Stomach (tissue), 9 donors: ENCODE measurements around the gene VDAC2. TPM values are rescaled to one million over a fixed set of nuclear protein-coding genes. Genes with fewer than 3 reads are reported as not detected.

ENCODE experiments used
- DNase-seq, 2 donors: peaks; one replicate each; pipeline versions ENCODE4 v3.0.0 to v3.0.0-alpha.2; 2013 to 2019
- H3K27ac ChIP-seq, 5 donors: fragments of 200-600 bp in 4 of 5; sonication (generic) in 4 of 5; one replicate each; pipeline ENCODE4 v1.5.1; 2013 to 2019; ENCODE audit warnings: mild to moderate bottlenecking in 1 of 5, moderate library complexity in 1 of 5
- H3K27me3 ChIP-seq, 3 donors: fragments of 200-600 bp; sonication (generic); one replicate each; pipeline ENCODE4 v1.5.1; 2017 to 2019; ENCODE audit warnings: mixed run types in 1 of 3
- H3K36me3 ChIP-seq, 4 donors: fragments of 200-600 bp; sonication (generic); 1 replicate in 3 of 4; 2 replicates in 1 of 4; pipeline ENCODE4 v1.5.1; 2016 to 2019
- H3K4me1 ChIP-seq, 4 donors: fragments of 200-600 bp; sonication (generic); one replicate each; pipeline ENCODE4 v1.5.1; 2016 to 2019
- H3K4me3 ChIP-seq, 4 donors: fragments of 200-600 bp; sonication (generic) in 3 of 4; one replicate each; pipeline ENCODE4 v1.5.1; 2016 to 2019; ENCODE audit warnings: mild to moderate bottlenecking in 1 of 4
- H3K9me3 ChIP-seq, 4 donors: fragments of 200-600 bp; sonication (generic); one replicate each; pipeline ENCODE4 v1.5.1; 2016 to 2019
- EP300 ChIP-seq: sonication (generic); formaldehyde crosslinking; IDR thresholded peaks from one replicate; pipeline ENCODE4 v1.6.1; 2017; ENCODE audit warnings: antibody characterized with exemption
- POLR2A ChIP-seq, 4 donors: fragments of 450-650 bp; IDR thresholded peaks; one replicate each; pipeline ENCODE4 v1.6.1; 2016; ENCODE audit warnings: antibody characterized with exemption in 4 of 4, control low read depth in 2 of 4, mild to moderate bottlenecking in 1 of 4, moderate library complexity in 1 of 4
- POLR2AphosphoS5 ChIP-seq, 3 donors: sonication (generic); formaldehyde crosslinking; IDR thresholded peaks; one replicate each; pipeline ENCODE4 v1.6.1; 2016; ENCODE audit warnings: antibody characterized with exemption in 3 of 3
- WGBS, 5 donors: extraction: QIAGEN DNeasy Blood & Tissue Kit in 3 of 5; methylation state at CpG; one replicate each; pipeline versions ENCODE4 v1.1.5 to v1.1.7; 2013 to 2018; 5-methylcytosine and 5-hydroxymethylcytosine counted together
- intact Hi-C: fragments of 100-400 bp; cut with DNase I; formaldehyde crosslinking; loops from one replicate; pipeline ENCODE4 v1.15.1; 2023; ENCODE audit warnings: low total_unique reads
- polyA plus RNA-seq, 3 donors: library from polyadenylated mRNA; stranded (reverse); fragments of 200-250 nt; gene quantifications; one replicate each; pipeline ENCODE4 v1.2.3, GENCODE V29; 2013
- total RNA-seq, 5 donors: library from RNA; depleted of rRNA; stranded (reverse); fragments of >200 nt; gene quantifications; one replicate each; pipeline versions ENCODE4 v1.1.0 to v1.2.3, GENCODE V29; 2014 to 2016
- TF ChIP-seq, protein P1 (sequence below), 7 experiments: fragments of 450-650 bp in 4 of 7; fragments of 200-600 bp in 3 of 7; sonication (generic) in 3 of 7; IDR thresholded peaks; one replicate each; pipeline ENCODE4 v1.5.1; 2016 to 2019; ENCODE audit warnings: antibody characterized with exemption in 7 of 7, control low read depth in 2 of 7, mild to moderate bottlenecking in 1 of 7
- donor health status: healthy with polysubstance abuse.
- donor health status: Bipolar disorder and iron deficiency.
- donor health status: healthy.

VDAC2 gene
- total and polyA plus RNA-seq, 8 donors, result 44.3 to 202 (median 144) TPM

DNA sequence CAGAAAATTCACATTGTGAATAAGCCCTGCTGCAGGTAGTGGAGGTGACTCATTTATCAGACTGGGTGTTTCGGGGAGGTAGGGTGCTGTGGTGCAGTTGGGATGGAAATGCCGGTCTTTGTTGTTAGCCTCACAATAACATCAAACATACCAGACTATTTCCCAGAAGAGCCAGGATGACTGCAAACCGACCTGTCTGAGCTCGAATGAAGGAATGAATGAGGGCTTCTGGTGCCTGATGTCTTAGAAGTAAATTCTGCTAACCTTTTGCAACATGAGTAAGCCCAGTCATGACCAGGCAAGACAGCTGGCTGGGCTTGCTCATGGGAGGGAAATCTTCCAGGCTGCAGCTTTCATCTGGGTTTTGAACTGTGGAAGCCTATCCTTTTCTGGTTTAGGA is 2.4 kb upstream of the VDAC2 start:
- 75 to 88% (median 78%) methylated on average over 4 of the region's 4 CpGs for WGBS, 5 donors
- Histone ChIP-seq H3K4me1 (peaks cover 18 to 45% (median 27%) of the 10 kb centered on the region in 4 donors), H3K4me3 (no peak overlapping the region), H3K36me3 (peaks cover 5 to 14% (median 10%) of the 10 kb centered on the region in 4 donors), H3K27ac (peak overlapping the region in 3 of 5 donors; percentile 96 to 99 (median 99)), H3K9me3 (no peaks in the 10 kb centered on the region), H3K27me3 (no peaks in the 10 kb centered on the region)
- peak in 1 of 2 donors; percentile 49 for DNase-seq
- TF ChIP-seq POLR2AphosphoS5 (IDR thresholded peaks at IDR 0.05), result peak in 1 of 3 donors; percentile 60
- no peak for TF ChIP-seq POLR2A (IDR thresholded peaks at IDR 0.05)
- intact Hi-C loops, result no loop called here

DNA sequence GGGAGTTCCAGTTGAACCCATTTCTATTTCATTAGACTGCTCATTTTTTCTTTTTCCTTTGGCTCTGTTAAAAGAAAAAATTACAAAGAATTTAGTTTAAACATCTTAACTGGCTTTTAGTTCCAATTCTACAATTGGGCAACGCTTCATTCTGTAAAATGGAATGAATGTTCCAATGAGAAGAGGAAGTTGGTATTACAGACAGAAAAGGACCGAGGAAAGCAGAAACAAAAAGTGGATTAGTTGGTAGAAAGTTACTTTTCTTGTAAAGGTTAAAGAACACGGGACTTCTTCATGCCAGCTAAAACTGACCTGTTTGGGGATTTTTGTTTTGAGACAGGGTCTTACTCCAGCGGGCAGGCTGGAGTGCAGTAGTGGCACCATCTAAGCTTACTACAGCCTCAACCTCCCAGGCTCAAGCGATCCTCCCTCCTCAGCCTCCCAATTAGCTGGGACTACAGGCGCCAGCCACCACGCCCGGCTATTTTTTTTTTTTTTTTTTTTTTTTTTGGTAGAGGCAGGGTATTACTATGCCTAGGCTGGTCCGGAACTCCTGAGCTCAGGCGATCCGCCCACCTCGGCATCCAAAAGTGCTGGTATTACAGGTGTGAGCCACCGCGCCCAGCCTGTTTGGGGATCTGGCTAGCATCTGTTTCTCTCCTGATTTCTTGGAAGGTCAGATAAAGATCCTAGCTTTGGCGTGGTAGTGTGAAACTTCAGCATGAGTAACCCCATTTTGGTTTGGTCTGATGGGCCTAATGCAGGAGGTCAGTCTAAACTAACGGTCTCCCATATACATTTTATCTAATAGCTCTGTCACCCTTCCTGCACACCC is 1.3 kb upstream of the VDAC2 start:
- intact Hi-C loops, result no loop called here
- peaks cover 23 to 53% (median 32%) of the 10 kb centered on the region in 4 donors for H3K4me1 ChIP-seq
- H3K9me3 ChIP-seq, result no peaks in the 10 kb centered on the region
- peak overlapping the region; percentile 86 to 99 (median 99) for H3K27ac ChIP-seq
- H3K4me3 ChIP-seq, result peak overlapping the region; percentile 69 to 97 (median 88)
- DNase-seq, result no peak
- WGBS, 5 donors, result 71 to 76% (median 74%) methylated on average over 16 of the region's 16 CpGs
- peaks cover 16 to 25% (median 20%) of the 10 kb centered on the region in 4 donors for H3K36me3 ChIP-seq
- TF ChIP-seq, protein P1, sequence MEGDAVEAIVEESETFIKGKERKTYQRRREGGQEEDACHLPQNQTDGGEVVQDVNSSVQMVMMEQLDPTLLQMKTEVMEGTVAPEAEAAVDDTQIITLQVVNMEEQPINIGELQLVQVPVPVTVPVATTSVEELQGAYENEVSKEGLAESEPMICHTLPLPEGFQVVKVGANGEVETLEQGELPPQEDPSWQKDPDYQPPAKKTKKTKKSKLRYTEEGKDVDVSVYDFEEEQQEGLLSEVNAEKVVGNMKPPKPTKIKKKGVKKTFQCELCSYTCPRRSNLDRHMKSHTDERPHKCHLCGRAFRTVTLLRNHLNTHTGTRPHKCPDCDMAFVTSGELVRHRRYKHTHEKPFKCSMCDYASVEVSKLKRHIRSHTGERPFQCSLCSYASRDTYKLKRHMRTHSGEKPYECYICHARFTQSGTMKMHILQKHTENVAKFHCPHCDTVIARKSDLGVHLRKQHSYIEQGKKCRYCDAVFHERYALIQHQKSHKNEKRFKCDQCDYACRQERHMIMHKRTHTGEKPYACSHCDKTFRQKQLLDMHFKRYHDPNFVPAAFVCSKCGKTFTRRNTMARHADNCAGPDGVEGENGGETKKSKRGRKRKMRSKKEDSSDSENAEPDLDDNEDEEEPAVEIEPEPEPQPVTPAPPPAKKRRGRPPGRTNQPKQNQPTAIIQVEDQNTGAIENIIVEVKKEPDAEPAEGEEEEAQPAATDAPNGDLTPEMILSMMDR (IDR thresholded peaks at IDR 0.05), result no peak
- TF ChIP-seq POLR2AphosphoS5 (IDR thresholded peaks at IDR 0.05) (no peak), EP300 (no peak), POLR2A (IDR thresholded peaks at IDR 0.05) (no peak)
- no peaks in the 10 kb centered on the region for H3K27me3 ChIP-seq

DNA sequence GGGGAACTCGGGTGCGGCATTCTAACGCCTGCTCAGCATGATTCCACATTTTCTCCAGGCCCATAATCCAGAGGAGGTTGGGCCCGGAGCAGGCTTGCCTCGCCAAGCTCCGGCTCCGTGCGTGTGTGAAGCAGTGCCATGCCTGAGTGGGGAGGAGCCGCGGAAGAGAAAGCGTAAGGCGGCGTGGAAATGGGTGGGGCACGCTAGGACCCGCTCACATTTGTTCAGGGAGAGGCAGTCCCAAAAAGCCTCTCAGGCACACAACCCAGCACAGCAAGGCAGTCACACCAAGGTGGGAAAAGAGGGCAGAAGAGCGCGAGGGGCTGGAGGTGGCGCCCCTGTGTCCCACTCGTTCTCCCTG is 695 bp upstream of the VDAC2 start:
- intact Hi-C loops, result no loop called here
- no peaks in the 10 kb centered on the region for H3K27me3 ChIP-seq
- TF ChIP-seq POLR2A (IDR thresholded peaks at IDR 0.05) (no peak), POLR2AphosphoS5 (IDR thresholded peaks at IDR 0.05) (peak; percentile 44 to 69 (median 57))
- TF ChIP-seq, protein P1 (IDR thresholded peaks at IDR 0.05), result no peak
- WGBS, 5 donors, result 0% methylated on average over 6 to 19 of the region's 19 CpGs
- DNase-seq, result peak; percentile 79 to 94
- peaks cover 27 to 59% (median 38%) of the 10 kb centered on the region in 4 donors for H3K4me1 ChIP-seq
- peak overlapping the region; percentile 86 to 99 (median 99) for H3K27ac ChIP-seq
- peaks cover 22 to 31% (median 26%) of the 10 kb centered on the region in 4 donors for H3K36me3 ChIP-seq
- peak overlapping the region; percentile 69 to 97 (median 88) for H3K4me3 ChIP-seq
- H3K9me3 ChIP-seq, result no peaks in the 10 kb centered on the region

DNA sequence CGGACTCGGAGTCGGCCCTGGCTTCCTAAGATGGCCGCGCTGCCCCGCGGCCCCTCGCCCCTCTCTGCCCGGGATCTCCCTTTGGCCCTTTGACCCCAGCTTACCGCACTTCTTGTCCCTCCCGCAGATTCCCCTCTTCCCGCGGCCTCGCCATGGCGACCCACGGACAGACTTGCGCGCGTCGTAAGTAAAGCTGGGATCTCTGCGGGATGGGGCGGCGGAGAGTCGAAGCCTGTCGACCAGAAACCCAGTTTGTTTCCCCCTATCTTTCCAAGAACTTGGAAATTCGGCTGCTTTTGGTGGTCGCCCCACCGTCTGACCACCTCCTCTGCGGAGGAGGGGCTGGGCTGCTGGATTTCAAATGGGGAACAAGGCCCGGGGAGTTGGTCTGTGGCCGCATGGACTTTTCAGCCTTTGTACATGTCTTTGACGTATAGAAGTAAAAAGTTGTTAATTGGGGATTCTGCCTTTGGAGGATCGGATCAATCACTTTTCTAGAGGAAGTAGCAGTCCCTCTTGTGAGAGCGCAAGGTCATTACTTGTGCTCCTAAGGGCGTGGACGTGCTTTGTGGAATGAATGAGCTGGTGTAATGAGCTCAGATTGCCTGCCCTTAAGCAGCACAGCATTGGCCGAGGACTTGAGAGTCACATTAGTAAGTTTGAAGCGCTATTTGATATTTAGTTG is 553 bp downstream of the VDAC2 start:
- H3K36me3 ChIP-seq, result peaks cover 31 to 44% (median 38%) of the 10 kb centered on the region in 4 donors
- H3K27ac ChIP-seq, result peak overlapping the region; percentile 86 to 99 (median 99)
- WGBS, 5 donors, result 0 to 1% (median 0%) methylated on average over 28 to 38 of the region's 38 CpGs
- H3K27me3 ChIP-seq, result no peaks in the 10 kb centered on the region
- peak; percentile 42 to 75 for DNase-seq
- peaks cover 33 to 71% (median 47%) of the 10 kb centered on the region in 4 donors for H3K4me1 ChIP-seq
- no peaks in the 10 kb centered on the region for H3K9me3 ChIP-seq
- TF ChIP-seq, protein P1 (IDR thresholded peaks at IDR 0.05), result no peak
- peak in 2 of 3 donors; percentile 56 to 70 for TF ChIP-seq POLR2AphosphoS5 (IDR thresholded peaks at IDR 0.05)
- intact Hi-C loops, result no loop called here
- peak overlapping the region; percentile 69 to 97 (median 88) for H3K4me3 ChIP-seq
